Tibial nerve (tissue), 3 donors: ENCODE data around the gene SATB1.

Experiments used
- POLR2A ChIP-seq, 2 donors: fragments of 450-650 bp; IDR thresholded peaks; one replicate each; pipeline ENCODE4 v1.6.1; 2017; ENCODE audit warnings: antibody characterized with exemption in 2 of 2, mild to moderate bottlenecking in 2 of 2, moderate library complexity in 2 of 2
- TF ChIP-seq, protein P1 (sequence below), 5 experiments: fragments of 200-600 bp in 3 of 5; fragments of 450-650 bp in 2 of 5; sonication (generic) in 3 of 5; IDR thresholded peaks; one replicate each; pipeline ENCODE4 v1.5.1; 2016 to 2019; ENCODE audit warnings: antibody characterized with exemption in 5 of 5, mild to moderate bottlenecking in 3 of 5, moderate library complexity in 2 of 5

DNA sequence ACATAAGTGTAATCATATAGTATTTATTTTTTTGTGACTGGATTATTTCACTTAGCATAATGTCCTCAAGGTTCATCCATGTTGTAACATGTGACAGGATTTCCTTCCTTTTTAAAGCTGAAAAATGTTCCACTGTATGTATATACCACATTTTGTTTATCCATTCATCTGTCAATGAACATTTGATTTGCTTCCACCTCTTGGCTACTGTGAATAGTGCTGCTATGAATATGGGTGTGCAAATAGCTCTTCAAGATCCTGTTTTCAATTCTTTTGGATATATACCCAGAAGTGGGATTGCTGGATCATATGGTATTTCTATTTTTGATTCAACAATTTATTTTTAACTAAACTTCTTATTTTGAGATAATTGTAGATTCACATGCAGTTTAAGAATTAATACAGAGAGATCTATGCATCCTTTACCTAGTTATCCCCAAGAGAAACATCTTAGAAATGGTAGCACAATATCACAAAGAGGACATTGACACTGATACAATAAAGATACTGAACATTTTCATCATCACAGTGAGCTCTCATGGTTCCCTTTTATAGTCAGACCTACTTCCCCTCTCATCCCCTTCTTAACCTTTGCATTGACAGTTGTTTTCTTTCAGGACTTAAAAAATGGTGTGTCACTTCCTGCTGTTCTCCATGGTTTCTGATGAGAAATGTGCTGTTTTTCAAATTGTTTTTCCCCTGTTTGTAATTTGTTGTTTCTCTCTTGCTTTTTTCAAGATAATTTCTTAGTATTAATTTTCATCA, 90.1 kb downstream of the SATB1 start:
- TF ChIP-seq POLR2A (IDR thresholded peaks at IDR 0.05), result no peak
- TF ChIP-seq, protein P1, sequence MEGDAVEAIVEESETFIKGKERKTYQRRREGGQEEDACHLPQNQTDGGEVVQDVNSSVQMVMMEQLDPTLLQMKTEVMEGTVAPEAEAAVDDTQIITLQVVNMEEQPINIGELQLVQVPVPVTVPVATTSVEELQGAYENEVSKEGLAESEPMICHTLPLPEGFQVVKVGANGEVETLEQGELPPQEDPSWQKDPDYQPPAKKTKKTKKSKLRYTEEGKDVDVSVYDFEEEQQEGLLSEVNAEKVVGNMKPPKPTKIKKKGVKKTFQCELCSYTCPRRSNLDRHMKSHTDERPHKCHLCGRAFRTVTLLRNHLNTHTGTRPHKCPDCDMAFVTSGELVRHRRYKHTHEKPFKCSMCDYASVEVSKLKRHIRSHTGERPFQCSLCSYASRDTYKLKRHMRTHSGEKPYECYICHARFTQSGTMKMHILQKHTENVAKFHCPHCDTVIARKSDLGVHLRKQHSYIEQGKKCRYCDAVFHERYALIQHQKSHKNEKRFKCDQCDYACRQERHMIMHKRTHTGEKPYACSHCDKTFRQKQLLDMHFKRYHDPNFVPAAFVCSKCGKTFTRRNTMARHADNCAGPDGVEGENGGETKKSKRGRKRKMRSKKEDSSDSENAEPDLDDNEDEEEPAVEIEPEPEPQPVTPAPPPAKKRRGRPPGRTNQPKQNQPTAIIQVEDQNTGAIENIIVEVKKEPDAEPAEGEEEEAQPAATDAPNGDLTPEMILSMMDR (IDR thresholded peaks at IDR 0.05), result no peak
